ENCODE data around the gene CD4.
"Not testable (repeated sequence)": the region's sequence is repeated elsewhere in the genome, so short reads cannot be mapped to it uniquely, and the experiment has no call there.

- not testable (repeated sequence) for TF ChIP-seq POLR2AphosphoS5, POLR2A (IDR thresholded peaks at IDR 0.05; ENCODE audit: low read depth, low read length)
These were observed 46.0 kb upstream of the CD4 start for GRCh38 chr12:6743300-6743699.
